ENCODE data around the gene SH3BP4. TPM values are rescaled to one million over a fixed set of nuclear protein-coding genes. Genes with fewer than 3 reads are reported as not detected.
"Not testable (repeated sequence)": the region's sequence is repeated elsewhere in the genome, so short reads cannot be mapped to it uniquely, and the experiment has no call there.

Gene SH3BP4
- total RNA-seq, 4 donors from 2014 or later: 7.5 to 24.9 (median 19.5) TPM

GRCh38 chr2:235011929-235012631 is 60.3 kb downstream of the SH3BP4 start:
- intact Hi-C loops (cut with DNase I; ENCODE audit: low total_unique reads) (no loop called here), in situ Hi-C loops (cut with MboI; ENCODE audit: low pct_ligation_motif_present in 1 of 4, low pct_unique_long_range_greater_than_20kb in 1 of 4, low sequenced_read_pairs in 3 of 4) (no loop called here)
- peaks cover 10 to 36% (median 25%) of the 10 kb centered on the region in 4 donors for H3K4me1 ChIP-seq
- H3K4me3 ChIP-seq: no peak overlapping the region
- TF ChIP-seq POLR2A (IDR thresholded peaks at IDR 0.05) (no peak), CTCF (IDR thresholded peaks at IDR 0.05) (no peak), POLR2AphosphoS5 (IDR thresholded peaks at IDR 0.05) (no peak), EP300 (IDR thresholded peaks at IDR 0.05; ENCODE audit: low read depth) (no peak)
- H3K36me3 ChIP-seq: no peaks in the 10 kb centered on the region
- no peaks in the 10 kb centered on the region for H3K27me3 ChIP-seq
- no peak for DNase-seq
- WGBS, 2 donors (ENCODE audit: low coverage in 1 of 2): 80 to 83% methylated on average over 1 to 15 of the region's 15 CpGs
- H3K9me3 ChIP-seq: no peaks in the 10 kb centered on the region
- no peak overlapping the region for H3K27ac ChIP-seq

- WGBS, 2 donors (ENCODE audit: low coverage in 1 of 2): 73 to 75% methylated on average over 2 to 4 of the region's 4 CpGs
- DNase-seq: no peak
- Histone ChIP-seq H3K27me3 (no peaks in the 10 kb centered on the region), H3K36me3 (no peaks in the 10 kb centered on the region), H3K27ac (no peak overlapping the region), H3K4me3 (no peak overlapping the region), H3K9me3 (no peaks in the 10 kb centered on the region), H3K4me1 (no peaks in the 10 kb centered on the region)
- intact Hi-C loops (cut with DNase I; ENCODE audit: low total_unique reads) (no loop called here), in situ Hi-C loops (cut with MboI; ENCODE audit: low pct_ligation_motif_present in 1 of 4, low pct_unique_long_range_greater_than_20kb in 1 of 4, low sequenced_read_pairs in 3 of 4) (no loop called here)
- TF ChIP-seq EP300 (IDR thresholded peaks at IDR 0.05; ENCODE audit: low read depth) (no peak), POLR2AphosphoS5 (IDR thresholded peaks at IDR 0.05) (no peak), CTCF (IDR thresholded peaks at IDR 0.05) (no peak), POLR2A (IDR thresholded peaks at IDR 0.05) (no peak)
Observed at GRCh38 chr2:235017441-235017840, 65.6 kb downstream of the SH3BP4 start.

GRCh38 chr2:235018838-235019237 is 67.0 kb downstream of the SH3BP4 start:
- intact Hi-C loops (cut with DNase I; ENCODE audit: low total_unique reads) (no loop called here), in situ Hi-C loops (cut with MboI; ENCODE audit: low pct_ligation_motif_present in 1 of 4, low pct_unique_long_range_greater_than_20kb in 1 of 4, low sequenced_read_pairs in 3 of 4) (no loop called here)
- H3K4me1 ChIP-seq: no peaks in the 10 kb centered on the region
- DNase-seq: no peak
- no peak overlapping the region for H3K4me3 ChIP-seq
- no peaks in the 10 kb centered on the region for H3K9me3 ChIP-seq
- H3K27me3 ChIP-seq: no peaks in the 10 kb centered on the region
- no peak for TF ChIP-seq POLR2AphosphoS5 (IDR thresholded peaks at IDR 0.05)
- TF ChIP-seq EP300 (IDR thresholded peaks at IDR 0.05; ENCODE audit: low read depth): no peak
- no peak for TF ChIP-seq POLR2A (IDR thresholded peaks at IDR 0.05)
- no peak for TF ChIP-seq CTCF (IDR thresholded peaks at IDR 0.05)
- WGBS, 2 donors (ENCODE audit: low coverage in 1 of 2): 76 to 89% methylated on average over 5 to 6 of the region's 6 CpGs
- no peak overlapping the region for H3K27ac ChIP-seq
- H3K36me3 ChIP-seq: no peaks in the 10 kb centered on the region

GRCh38 chr2:235020141-235020540 is 68.3 kb downstream of the SH3BP4 start:
- H3K27me3 ChIP-seq; H3K4me3 ChIP-seq; intact Hi-C loops (cut with DNase I; ENCODE audit: low total_unique reads); in situ Hi-C loops (cut with MboI; ENCODE audit: low pct_ligation_motif_present in 1 of 4, low pct_unique_long_range_greater_than_20kb in 1 of 4, low sequenced_read_pairs in 3 of 4); H3K36me3 ChIP-seq; H3K9me3 ChIP-seq; H3K4me1 ChIP-seq; DNase-seq; H3K27ac ChIP-seq: not testable (repeated sequence)
- WGBS, 2 donors (ENCODE audit: low coverage in 1 of 2): 91 to 97% methylated on average over 4 of the region's 4 CpGs

- intact Hi-C loops (cut with DNase I; ENCODE audit: low total_unique reads) (no loop called here), in situ Hi-C loops (cut with MboI; ENCODE audit: low pct_ligation_motif_present in 1 of 4, low pct_unique_long_range_greater_than_20kb in 1 of 4, low sequenced_read_pairs in 3 of 4) (no loop called here)
- TF ChIP-seq POLR2A (IDR thresholded peaks at IDR 0.05) (no peak), POLR2AphosphoS5 (IDR thresholded peaks at IDR 0.05) (no peak), CTCF (IDR thresholded peaks at IDR 0.05) (no peak), EP300 (IDR thresholded peaks at IDR 0.05; ENCODE audit: low read depth) (no peak)
- no peak for DNase-seq
- 59 to 81% methylated on average over 2 of the region's 2 CpGs for WGBS, 2 donors (ENCODE audit: low coverage in 1 of 2)
- H3K9me3 ChIP-seq: no peaks in the 10 kb centered on the region
- no peak overlapping the region for H3K27ac ChIP-seq
- no peaks in the 10 kb centered on the region for H3K36me3 ChIP-seq
- H3K4me1 ChIP-seq: peaks cover 1 to 13% (median 12%) of the 10 kb centered on the region in 4 donors
- no peak overlapping the region for H3K4me3 ChIP-seq
- no peaks in the 10 kb centered on the region for H3K27me3 ChIP-seq
Observed at GRCh38 chr2:235021752-235022151, 69.9 kb downstream of the SH3BP4 start.

All from transverse colon (tissue), 4 donors.